Esophagus squamous epithelium (tissue), 4 donors: ENCODE measurements around the gene PLGLB2.
"Not testable (repeated sequence)": the region's sequence is repeated elsewhere in the genome, so short reads cannot be mapped to it uniquely, and the experiment has no call there.

Source experiments
- CTCF ChIP-seq, 6 experiments: fragments of 450-650 bp in 4 of 6; fragments of 200-600 bp in 2 of 6; sonication (generic) in 2 of 6; IDR thresholded peaks; one replicate each; pipeline ENCODE4 v1.5.1; 2016 to 2019; ENCODE audit warnings: antibody characterized with exemption in 6 of 6, mild to moderate bottlenecking in 4 of 6, moderate library complexity in 4 of 6
- POLR2A ChIP-seq, 4 donors: fragments of 450-650 bp; IDR thresholded peaks; one replicate each; pipeline ENCODE4 v1.6.1; 2017; ENCODE audit warnings: antibody characterized with exemption in 4 of 4, mild to moderate bottlenecking in 4 of 4, moderate library complexity in 3 of 4

- not testable (repeated sequence) for TF ChIP-seq CTCF, POLR2A (IDR thresholded peaks at IDR 0.05)
These were observed 5.3 kb upstream of the PLGLB2 start for GRCh38 chr2:87742393-87743108.
